ENCODE results near the gene SMG9. TPM values are rescaled to one million over a fixed set of nuclear protein-coding genes. Genes with fewer than 3 reads are reported as not detected.

SMG9 gene
- total RNA-seq, 2 experiments from 2014 or later = 34.7 to 38.2 TPM

DNA sequence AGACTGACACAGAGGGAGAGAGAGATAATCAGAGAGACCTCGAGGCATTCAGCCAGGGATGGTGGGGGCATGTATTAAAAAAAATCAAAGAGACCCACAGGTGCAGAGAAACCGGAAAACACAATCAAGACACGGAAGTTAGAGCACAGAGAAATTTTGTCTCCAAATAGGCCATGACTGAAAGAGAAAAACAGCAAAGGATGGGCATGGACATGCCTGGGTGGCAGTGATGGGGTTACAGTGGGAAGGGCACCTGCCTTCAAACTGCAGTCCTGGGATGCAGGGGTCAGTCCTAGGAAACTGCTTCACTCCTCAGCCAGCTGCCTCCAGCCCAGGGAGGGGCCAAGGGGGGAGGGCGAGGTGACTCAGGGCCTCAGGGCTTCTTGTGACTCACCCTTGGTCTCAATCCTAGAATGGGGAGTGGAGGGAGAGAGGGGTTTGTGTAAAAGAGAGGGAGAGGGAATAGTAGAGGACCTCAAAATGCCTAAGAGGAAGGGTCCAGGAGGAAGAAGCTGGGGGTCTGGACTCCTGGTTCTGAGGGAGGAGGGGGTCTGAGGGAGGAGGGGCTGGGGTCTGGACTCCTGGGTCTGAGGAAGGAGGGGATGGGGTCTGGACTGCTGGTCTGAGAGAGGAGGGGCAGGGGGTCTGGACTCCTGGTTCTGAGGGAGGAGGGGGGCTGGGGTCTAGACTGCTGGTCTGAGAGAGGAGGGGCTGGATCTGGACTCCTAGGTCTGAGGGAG is 29.6 kb upstream of the SMG9 start:
- peak overlapping the region; percentile 70 to 75 for H3K27ac ChIP-seq (ENCODE audit: low read depth in 1 of 2, low read length in 2 of 2)
- H3K4me1 Mint-ChIP-seq (ENCODE audit: low read depth) = peaks cover 53% of the 10 kb centered on the region
- no peaks in the 10 kb centered on the region for H3K36me3 Mint-ChIP-seq (ENCODE audit: low read depth)
- ATAC-seq (ENCODE audit: poor library complexity) = peak; percentile 33
- no peak overlapping the region for H3K4me3 ChIP-seq (ENCODE audit: low read length)
- intact Hi-C loops (cut with DNase I, micrococcal nuclease) = loop anchor here in 1 of 2 experiments (2.0 to 10.0 kb wide), 3 partner anchors 18 to 230 kb away; partner anchors contain the start of gene PLAUR
- peaks cover 57% of the 10 kb centered on the region for H3K4me1 ChIP-seq (ENCODE audit: insufficient read depth, low read length)
- no peaks in the 10 kb centered on the region for H3K9me3 Mint-ChIP-seq
- no peaks in the 10 kb centered on the region for H3K9me3 ChIP-seq (ENCODE audit: control insufficient read depth in 1 of 2, insufficient read depth in 1 of 2, low read length in 2 of 2)
- no peaks in the 10 kb centered on the region for H3K27me3 Mint-ChIP-seq
- peak overlapping the region; percentile 90 for H3K27ac Mint-ChIP-seq
- TF ChIP-seq, protein P1, sequence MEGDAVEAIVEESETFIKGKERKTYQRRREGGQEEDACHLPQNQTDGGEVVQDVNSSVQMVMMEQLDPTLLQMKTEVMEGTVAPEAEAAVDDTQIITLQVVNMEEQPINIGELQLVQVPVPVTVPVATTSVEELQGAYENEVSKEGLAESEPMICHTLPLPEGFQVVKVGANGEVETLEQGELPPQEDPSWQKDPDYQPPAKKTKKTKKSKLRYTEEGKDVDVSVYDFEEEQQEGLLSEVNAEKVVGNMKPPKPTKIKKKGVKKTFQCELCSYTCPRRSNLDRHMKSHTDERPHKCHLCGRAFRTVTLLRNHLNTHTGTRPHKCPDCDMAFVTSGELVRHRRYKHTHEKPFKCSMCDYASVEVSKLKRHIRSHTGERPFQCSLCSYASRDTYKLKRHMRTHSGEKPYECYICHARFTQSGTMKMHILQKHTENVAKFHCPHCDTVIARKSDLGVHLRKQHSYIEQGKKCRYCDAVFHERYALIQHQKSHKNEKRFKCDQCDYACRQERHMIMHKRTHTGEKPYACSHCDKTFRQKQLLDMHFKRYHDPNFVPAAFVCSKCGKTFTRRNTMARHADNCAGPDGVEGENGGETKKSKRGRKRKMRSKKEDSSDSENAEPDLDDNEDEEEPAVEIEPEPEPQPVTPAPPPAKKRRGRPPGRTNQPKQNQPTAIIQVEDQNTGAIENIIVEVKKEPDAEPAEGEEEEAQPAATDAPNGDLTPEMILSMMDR (IDR thresholded peaks at IDR 0.05) = no peak
- H3K36me3 ChIP-seq (ENCODE audit: insufficient read depth, low read length) = no peaks in the 10 kb centered on the region
- ChIA-PET CTCF (interaction anchor here (0.6 to 3.0 kb wide), 11 partner anchors 8 to 116 kb away, joined by 3 to 40 read pairs (median 4); partner anchors contain the start of gene PLAUR), POLR2A (interaction anchor here (1.5 to 2.3 kb wide), 4 partner anchors 19 to 116 kb away, joined by 6 to 13 read pairs (median 10); partner anchors contain the start of gene SMG9)
- DNase-seq = peak in 13 of 14 experiments; percentile 33 to 80 (median 62)
- H3K4me3 Mint-ChIP-seq = peak overlapping the region; percentile 34
- no peaks in the 10 kb centered on the region for H3K27me3 ChIP-seq (ENCODE audit: control insufficient read depth in 1 of 2, insufficient read depth in 2 of 2, low read length in 2 of 2)

DNA sequence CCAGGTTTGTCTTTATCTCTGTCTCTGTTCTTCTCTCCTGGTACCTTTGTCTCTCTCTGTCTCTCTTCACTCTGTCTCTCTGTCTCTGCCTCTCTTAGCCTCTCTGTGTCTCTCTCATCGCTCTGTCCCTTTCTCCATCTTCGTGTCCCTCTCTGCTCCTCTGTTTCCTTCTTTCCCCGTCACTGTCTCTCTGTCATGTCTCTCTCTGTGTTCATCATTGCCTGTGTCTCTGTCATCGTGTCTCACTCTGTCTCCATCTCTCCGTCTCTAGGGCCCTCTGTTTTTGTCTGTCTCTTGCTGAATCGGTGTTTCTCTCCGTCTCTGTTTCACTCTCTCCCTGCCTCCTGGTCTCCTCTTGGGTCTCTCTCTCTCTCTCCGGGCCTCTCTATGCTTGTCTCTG is 28.9 kb upstream of the SMG9 start:
- ChIA-PET POLR2A (interaction anchor here (2.0 to 2.3 kb wide), 2 partner anchors 18 to 29 kb away, joined by 12 to 13 read pairs; partner anchors contain the start of gene SMG9), CTCF (interaction anchor here (3.0 kb wide), 1 partner anchor 18 kb away, joined by 20 read pairs; no protein-coding TSS in a partner anchor)
- Histone ChIP-seq H3K4me1 (ENCODE audit: insufficient read depth, low read length) (peaks cover 65% of the 10 kb centered on the region), H3K4me3 (ENCODE audit: low read length) (no peak overlapping the region), H3K36me3 (ENCODE audit: insufficient read depth, low read length) (no peaks in the 10 kb centered on the region), H3K9me3 (ENCODE audit: control insufficient read depth in 1 of 2, insufficient read depth in 1 of 2, low read length in 2 of 2) (no peaks in the 10 kb centered on the region), H3K27ac (ENCODE audit: low read depth in 1 of 2, low read length in 2 of 2) (peak overlapping the region; percentile 70 to 75), H3K27me3 (ENCODE audit: control insufficient read depth in 1 of 2, insufficient read depth in 2 of 2, low read length in 2 of 2) (no peaks in the 10 kb centered on the region)
- Mint-ChIP-seq H3K27ac (peak overlapping the region; percentile 90), H3K4me3 (peak overlapping the region; percentile 39), H3K36me3 (ENCODE audit: low read depth) (no peaks in the 10 kb centered on the region), H3K4me1 (ENCODE audit: low read depth) (peaks cover 60% of the 10 kb centered on the region), H3K27me3 (no peaks in the 10 kb centered on the region), H3K9me3 (no peaks in the 10 kb centered on the region)
- DNase-seq (no peak), ATAC-seq (ENCODE audit: poor library complexity) (no peak)
- TF ChIP-seq, protein P1 (IDR thresholded peaks at IDR 0.05) = no peak
- intact Hi-C loops (cut with DNase I, micrococcal nuclease) = loop anchor here in 1 of 2 experiments (2.0 to 10.0 kb wide), 3 partner anchors 17 to 229 kb away; partner anchors contain the start of gene PLAUR

DNA sequence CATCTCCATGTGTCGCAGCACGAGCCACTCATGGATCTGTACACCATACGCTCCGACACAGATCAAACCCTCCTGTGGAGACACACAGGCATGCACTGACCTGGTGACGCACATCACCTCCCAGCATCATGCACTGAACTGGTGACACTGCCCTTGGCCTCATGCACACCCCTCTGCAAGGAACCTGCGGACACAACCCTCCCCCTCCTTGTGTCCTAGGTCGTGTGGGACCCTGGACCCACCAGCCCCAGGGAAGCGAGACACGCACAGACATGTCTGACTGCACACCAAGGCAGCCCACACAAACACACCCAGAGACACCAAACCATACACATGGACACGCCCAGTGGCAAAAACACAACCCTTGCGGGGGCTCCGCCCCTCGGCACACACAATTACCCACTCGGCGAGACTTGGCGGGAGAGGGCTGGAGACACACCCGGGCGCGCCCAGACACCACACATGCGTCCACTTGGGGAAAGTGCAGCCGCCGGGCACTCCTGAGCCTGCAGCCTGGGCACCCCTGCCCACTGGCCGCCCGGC is 28.0 kb upstream of the SMG9 start:
- TF ChIP-seq, protein P1 (IDR thresholded peaks at IDR 0.05) = no peak
- ChIA-PET CTCF (interaction anchor here (3.0 kb wide), 1 partner anchor 17 kb away, joined by 20 read pairs; no protein-coding TSS in a partner anchor), POLR2A (no interaction called here)
- Histone ChIP-seq H3K4me1 (ENCODE audit: insufficient read depth, low read length) (peaks cover 73% of the 10 kb centered on the region), H3K4me3 (ENCODE audit: low read length) (peak overlapping the region; percentile 31), H3K9me3 (ENCODE audit: control insufficient read depth in 1 of 2, insufficient read depth in 1 of 2, low read length in 2 of 2) (no peaks in the 10 kb centered on the region), H3K27me3 (ENCODE audit: control insufficient read depth in 1 of 2, insufficient read depth in 2 of 2, low read length in 2 of 2) (no peaks in the 10 kb centered on the region), H3K36me3 (ENCODE audit: insufficient read depth, low read length) (no peaks in the 10 kb centered on the region), H3K27ac (ENCODE audit: low read depth in 1 of 2, low read length in 2 of 2) (no peak overlapping the region)
- DNase-seq = peak in 2 of 14 experiments; percentile 40 to 47
- Mint-ChIP-seq H3K4me1 (ENCODE audit: low read depth) (peaks cover 69% of the 10 kb centered on the region), H3K9me3 (no peaks in the 10 kb centered on the region), H3K4me3 (peak overlapping the region; percentile 76), H3K27ac (peak overlapping the region; percentile 90), H3K27me3 (no peaks in the 10 kb centered on the region), H3K36me3 (ENCODE audit: low read depth) (no peaks in the 10 kb centered on the region)
- intact Hi-C loops (cut with DNase I, micrococcal nuclease) = loop anchor here in 1 of 2 experiments (10.0 kb wide), 2 partner anchors 108 to 228 kb away; partner anchors contain the start of gene PLAUR
- ATAC-seq (ENCODE audit: poor library complexity) = no peak

Measured in CD4-positive, alpha-beta T cell (primary cell).